ENCODE results near the gene GRB10.

The GRB10 gene

GRCh38 chr7:50651271-50651989, 131.3 kb downstream of the GRB10 start:
- Histone ChIP-seq H3K9me3 (ENCODE audit: control insufficient read depth, insufficient read depth, low read length) (no peaks in the 10 kb centered on the region), H3K9ac (ENCODE audit: low read depth, low read length) (no peak overlapping the region), H3K36me3 (ENCODE audit: insufficient read depth, low read length) (no peaks in the 10 kb centered on the region), H3K4me1 (ENCODE audit: insufficient read depth, low read length) (no peaks in the 10 kb centered on the region)

- H3K9ac ChIP-seq (ENCODE audit: low read depth, low read length), result no peak overlapping the region
- no peaks in the 10 kb centered on the region for H3K4me1 ChIP-seq (ENCODE audit: insufficient read depth, low read length)
Observed at GRCh38 chr7:50650057-50650664, 132.5 kb downstream of the GRB10 start.

GRCh38 chr7:50649259-50649885, 133.3 kb downstream of the GRB10 start:
- no peaks in the 10 kb centered on the region for H3K4me1 ChIP-seq (ENCODE audit: insufficient read depth, low read length)
- no peaks in the 10 kb centered on the region for H3K36me3 ChIP-seq (ENCODE audit: insufficient read depth, low read length)
- H3K9ac ChIP-seq (ENCODE audit: low read depth, low read length), result no peak overlapping the region
- H3K9me3 ChIP-seq (ENCODE audit: control insufficient read depth, insufficient read depth, low read length), result no peaks in the 10 kb centered on the region

More at GRCh38 chr7:50650057-50650664, 132.5 kb downstream of the GRB10 start:
- Histone ChIP-seq H3K9me3 (ENCODE audit: control insufficient read depth, insufficient read depth, low read length) (no peaks in the 10 kb centered on the region), H3K36me3 (ENCODE audit: insufficient read depth, low read length) (no peaks in the 10 kb centered on the region)

- Histone ChIP-seq H3K4me1 (ENCODE audit: insufficient read depth, low read length) (no peaks in the 10 kb centered on the region), H3K9me3 (ENCODE audit: control insufficient read depth, insufficient read depth, low read length) (no peaks in the 10 kb centered on the region), H3K9ac (ENCODE audit: low read depth, low read length) (no peak overlapping the region)
Observed at GRCh38 chr7:50648570-50649169, 134.0 kb downstream of the GRB10 start.

GRCh38 chr7:50648076-50648475, 134.6 kb downstream of the GRB10 start:
- no peak overlapping the region for H3K9ac ChIP-seq (ENCODE audit: low read depth, low read length)
- no peaks in the 10 kb centered on the region for H3K9me3 ChIP-seq (ENCODE audit: control insufficient read depth, insufficient read depth, low read length)
- no peaks in the 10 kb centered on the region for H3K4me1 ChIP-seq (ENCODE audit: insufficient read depth, low read length)
- H3K36me3 ChIP-seq (ENCODE audit: insufficient read depth, low read length), result no peaks in the 10 kb centered on the region

More at GRCh38 chr7:50648570-50649169, 134.0 kb downstream of the GRB10 start:
- no peaks in the 10 kb centered on the region for H3K36me3 ChIP-seq (ENCODE audit: insufficient read depth, low read length)

- no peaks in the 10 kb centered on the region for H3K9me3 ChIP-seq (ENCODE audit: control insufficient read depth, insufficient read depth, low read length)
- H3K36me3 ChIP-seq (ENCODE audit: insufficient read depth, low read length), result no peaks in the 10 kb centered on the region
- H3K9ac ChIP-seq (ENCODE audit: low read depth, low read length), result no peak overlapping the region
- no peaks in the 10 kb centered on the region for H3K4me1 ChIP-seq (ENCODE audit: insufficient read depth, low read length)
Observed at GRCh38 chr7:50647286-50647980, 135.3 kb downstream of the GRB10 start.

- no peaks in the 10 kb centered on the region for H3K36me3 ChIP-seq (ENCODE audit: insufficient read depth, low read length)
- H3K9me3 ChIP-seq (ENCODE audit: control insufficient read depth, insufficient read depth, low read length), result no peaks in the 10 kb centered on the region
- no peaks in the 10 kb centered on the region for H3K4me1 ChIP-seq (ENCODE audit: insufficient read depth, low read length)
- no peak overlapping the region for H3K9ac ChIP-seq (ENCODE audit: low read depth, low read length)
Observed at GRCh38 chr7:50646069-50646468, 136.6 kb downstream of the GRB10 start.

- no peaks in the 10 kb centered on the region; the same call in 1 of the 2 replicates for H3K36me3 ChIP-seq (ENCODE audit: insufficient read depth, low read length)
- H3K9me3 ChIP-seq (ENCODE audit: control insufficient read depth, insufficient read depth, low read length), result no peaks in the 10 kb centered on the region
- H3K9ac ChIP-seq (ENCODE audit: low read depth, low read length), result no peak overlapping the region
- no peaks in the 10 kb centered on the region for H3K4me1 ChIP-seq (ENCODE audit: insufficient read depth, low read length)
Observed at GRCh38 chr7:50645186-50645585, 137.5 kb downstream of the GRB10 start.

- Histone ChIP-seq H3K4me1 (ENCODE audit: insufficient read depth, low read length) (no peaks in the 10 kb centered on the region), H3K9me3 (ENCODE audit: control insufficient read depth, insufficient read depth, low read length) (no peaks in the 10 kb centered on the region), H3K36me3 (ENCODE audit: insufficient read depth, low read length) (no peaks in the 10 kb centered on the region; the same call in 1 of the 2 replicates), H3K9ac (ENCODE audit: low read depth, low read length) (no peak overlapping the region)
Observed at GRCh38 chr7:50644586-50644985, 138.1 kb downstream of the GRB10 start.

- Histone ChIP-seq H3K4me1 (ENCODE audit: insufficient read depth, low read length) (no peaks in the 10 kb centered on the region), H3K36me3 (ENCODE audit: insufficient read depth, low read length) (no peaks in the 10 kb centered on the region; the same call in 1 of the 2 replicates), H3K9ac (ENCODE audit: low read depth, low read length) (no peak overlapping the region), H3K9me3 (ENCODE audit: control insufficient read depth, insufficient read depth, low read length) (no peaks in the 10 kb centered on the region)
Observed at GRCh38 chr7:50644114-50644513, 138.6 kb downstream of the GRB10 start.

- Histone ChIP-seq H3K9ac (ENCODE audit: low read depth, low read length) (no peak overlapping the region), H3K36me3 (ENCODE audit: insufficient read depth, low read length) (no peaks in the 10 kb centered on the region; the same call in 1 of the 2 replicates), H3K4me1 (ENCODE audit: insufficient read depth, low read length) (no peaks in the 10 kb centered on the region), H3K9me3 (ENCODE audit: control insufficient read depth, insufficient read depth, low read length) (no peaks in the 10 kb centered on the region)
Observed at GRCh38 chr7:50641442-50642405, 141.0 kb downstream of the GRB10 start.

- no peaks in the 10 kb centered on the region for H3K9me3 ChIP-seq (ENCODE audit: control insufficient read depth, insufficient read depth, low read length)
- H3K9ac ChIP-seq (ENCODE audit: low read depth, low read length), result no peak overlapping the region
- no peaks in the 10 kb centered on the region for H3K4me1 ChIP-seq (ENCODE audit: insufficient read depth, low read length)
- H3K36me3 ChIP-seq (ENCODE audit: insufficient read depth, low read length), result no peaks in the 10 kb centered on the region; the same call in 1 of the 2 replicates
Observed at GRCh38 chr7:50640779-50641178, 141.9 kb downstream of the GRB10 start.

- H3K9me3 ChIP-seq (ENCODE audit: control insufficient read depth, insufficient read depth, low read length), result no peaks in the 10 kb centered on the region
- H3K9ac ChIP-seq (ENCODE audit: low read depth, low read length), result no peak overlapping the region
- H3K36me3 ChIP-seq (ENCODE audit: insufficient read depth, low read length), result no peaks in the 10 kb centered on the region; the same call in 1 of the 2 replicates
- H3K4me1 ChIP-seq (ENCODE audit: insufficient read depth, low read length), result no peaks in the 10 kb centered on the region
Observed at GRCh38 chr7:50640256-50640655, 142.4 kb downstream of the GRB10 start.

Measured in ES-I3 (cell line).